ENCODE results near the gene ZER1. TPM values are rescaled to one million over a fixed set of nuclear protein-coding genes. Genes with fewer than 3 reads are reported as not detected.

The ZER1 gene
- total RNA-seq, 4 donors from 2014 or later: 16.1 to 52.0 (median 21.2) TPM

DNA sequence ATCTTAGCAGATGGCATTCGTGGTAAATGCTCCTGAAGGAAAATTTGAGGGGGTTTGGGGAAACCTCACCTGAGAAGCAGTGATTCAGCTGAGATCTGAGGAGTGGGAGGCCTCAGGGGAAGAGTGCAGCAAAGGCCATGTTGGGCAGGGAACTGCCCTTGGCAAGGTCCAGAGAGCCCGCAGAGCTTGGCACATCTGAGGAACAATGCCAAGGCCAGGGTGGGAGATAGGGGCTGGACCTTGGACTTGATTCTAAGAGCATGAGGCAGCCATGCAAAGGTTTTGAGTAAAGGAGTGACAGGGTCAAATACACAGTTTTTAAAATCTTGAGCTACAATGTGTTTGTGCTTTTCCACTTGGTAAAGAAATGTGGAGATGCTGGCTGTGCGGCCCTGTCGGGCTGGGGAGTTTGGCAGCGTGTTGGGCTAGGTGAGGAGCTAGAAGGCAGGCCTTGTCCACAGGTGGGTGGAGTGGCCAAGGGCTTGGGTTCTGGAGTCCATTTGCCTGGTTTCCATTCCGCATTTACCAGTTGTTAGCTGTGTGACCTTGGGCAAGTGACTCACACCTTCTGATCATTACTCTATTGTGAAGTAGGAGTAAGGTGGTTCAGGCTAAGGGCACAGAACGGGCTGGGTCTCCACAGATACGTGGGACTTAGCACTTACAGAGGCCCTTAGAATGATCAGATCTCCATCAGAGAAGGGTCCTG lies 21.4 kb upstream of the ZER1 start:
- Histone ChIP-seq H3K9me3 (no peaks in the 10 kb centered on the region), H3K4me3 (no peak overlapping the region), H3K36me3 (no peaks in the 10 kb centered on the region), H3K4me1 (peaks cover 0 to 1% of the 10 kb centered on the region in 2 donors), H3K27me3 (no peaks in the 10 kb centered on the region), H3K27ac (no peak overlapping the region)
- DNase-seq: no peak
- intact Hi-C loops (cut with DNase I; ENCODE audit: low total_unique reads): no loop called here
- no peak for TF ChIP-seq POLR2A (IDR thresholded peaks at IDR 0.05)
- TF ChIP-seq, protein P1, sequence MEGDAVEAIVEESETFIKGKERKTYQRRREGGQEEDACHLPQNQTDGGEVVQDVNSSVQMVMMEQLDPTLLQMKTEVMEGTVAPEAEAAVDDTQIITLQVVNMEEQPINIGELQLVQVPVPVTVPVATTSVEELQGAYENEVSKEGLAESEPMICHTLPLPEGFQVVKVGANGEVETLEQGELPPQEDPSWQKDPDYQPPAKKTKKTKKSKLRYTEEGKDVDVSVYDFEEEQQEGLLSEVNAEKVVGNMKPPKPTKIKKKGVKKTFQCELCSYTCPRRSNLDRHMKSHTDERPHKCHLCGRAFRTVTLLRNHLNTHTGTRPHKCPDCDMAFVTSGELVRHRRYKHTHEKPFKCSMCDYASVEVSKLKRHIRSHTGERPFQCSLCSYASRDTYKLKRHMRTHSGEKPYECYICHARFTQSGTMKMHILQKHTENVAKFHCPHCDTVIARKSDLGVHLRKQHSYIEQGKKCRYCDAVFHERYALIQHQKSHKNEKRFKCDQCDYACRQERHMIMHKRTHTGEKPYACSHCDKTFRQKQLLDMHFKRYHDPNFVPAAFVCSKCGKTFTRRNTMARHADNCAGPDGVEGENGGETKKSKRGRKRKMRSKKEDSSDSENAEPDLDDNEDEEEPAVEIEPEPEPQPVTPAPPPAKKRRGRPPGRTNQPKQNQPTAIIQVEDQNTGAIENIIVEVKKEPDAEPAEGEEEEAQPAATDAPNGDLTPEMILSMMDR (IDR thresholded peaks at IDR 0.05): no peak

DNA sequence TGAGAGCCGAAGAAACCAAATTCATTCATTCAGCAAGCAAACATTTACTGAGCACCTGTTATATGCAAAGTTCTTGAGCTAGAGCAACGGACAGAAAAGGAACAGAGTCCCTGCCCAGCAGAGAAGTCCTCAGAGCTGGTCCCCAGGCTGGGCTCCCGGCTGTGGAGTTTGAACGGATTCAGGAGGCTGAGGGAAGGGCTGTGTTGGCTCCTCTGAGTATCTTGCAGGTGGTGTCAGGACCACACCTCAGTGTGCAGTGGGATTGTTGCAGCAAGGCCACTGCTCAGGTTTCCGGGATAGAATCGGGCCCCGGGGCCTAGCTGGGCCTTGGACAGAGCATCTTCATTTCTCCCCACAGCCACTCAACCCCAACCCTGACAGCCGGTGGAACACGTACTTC lies 20.4 kb upstream of the ZER1 start:
- intact Hi-C loops (cut with DNase I; ENCODE audit: low total_unique reads): no loop called here
- DNase-seq: no peak
- TF ChIP-seq POLR2A (IDR thresholded peaks at IDR 0.05): no peak
- TF ChIP-seq, protein P1 (IDR thresholded peaks at IDR 0.05): no peak
- no peak overlapping the region for H3K27ac ChIP-seq
- no peaks in the 10 kb centered on the region for H3K36me3 ChIP-seq
- no peaks in the 10 kb centered on the region for H3K27me3 ChIP-seq
- H3K4me1 ChIP-seq: peaks cover 0 to 4% of the 10 kb centered on the region in 2 donors
- H3K4me3 ChIP-seq: no peak overlapping the region
- H3K9me3 ChIP-seq: no peaks in the 10 kb centered on the region

DNA sequence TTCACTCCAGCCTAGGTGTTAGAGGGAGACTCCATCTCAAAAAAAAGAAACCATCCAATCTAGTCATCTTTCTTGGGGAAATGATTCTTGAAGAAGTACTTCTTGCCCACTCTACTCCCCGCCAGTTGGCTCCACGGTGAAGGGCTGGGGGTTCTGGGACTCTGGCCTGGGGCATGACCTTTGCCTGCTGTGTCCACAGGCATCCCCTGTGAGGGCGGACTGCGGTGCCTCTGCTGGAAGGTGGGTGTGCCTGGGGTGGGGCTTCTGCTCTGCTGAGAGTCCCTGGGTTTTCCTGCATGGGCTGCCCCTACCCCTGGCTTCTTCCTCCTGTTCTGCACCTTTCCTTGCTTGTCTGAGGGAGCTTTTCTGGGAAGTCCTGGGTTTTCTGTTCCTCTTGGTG lies 18.8 kb upstream of the ZER1 start:
- intact Hi-C loops (cut with DNase I; ENCODE audit: low total_unique reads): no loop called here
- TF ChIP-seq, protein P1 (IDR thresholded peaks at IDR 0.05): no peak
- no peak for TF ChIP-seq POLR2A (IDR thresholded peaks at IDR 0.05)

DNA sequence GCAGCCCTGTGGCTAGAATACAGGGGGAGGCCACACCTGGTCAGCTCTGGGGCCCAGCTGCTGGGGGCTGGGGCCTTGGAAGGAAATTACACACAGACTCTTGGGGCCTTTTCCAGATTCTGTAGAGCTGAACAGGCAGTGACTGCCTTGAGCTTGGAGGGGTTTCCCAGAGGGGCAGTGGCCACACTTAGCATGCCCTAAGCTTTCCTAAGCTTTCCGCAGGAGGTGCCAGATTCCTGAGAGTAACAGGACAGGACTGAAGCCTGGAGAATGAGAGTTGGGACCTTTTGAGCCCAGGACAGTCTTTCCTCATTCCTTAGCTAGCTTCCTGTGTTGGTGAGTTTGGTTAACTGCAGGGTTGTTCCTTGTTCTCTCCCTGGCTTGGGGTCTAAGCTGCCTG lies 16.7 kb upstream of the ZER1 start:
- no peak overlapping the region for H3K27ac ChIP-seq
- H3K36me3 ChIP-seq: no peaks in the 10 kb centered on the region
- H3K27me3 ChIP-seq: no peaks in the 10 kb centered on the region
- peaks cover 0 to 4% of the 10 kb centered on the region in 2 donors for H3K4me1 ChIP-seq
- TF ChIP-seq, protein P1 (IDR thresholded peaks at IDR 0.05): no peak
- TF ChIP-seq POLR2A (IDR thresholded peaks at IDR 0.05): no peak
- H3K9me3 ChIP-seq: no peaks in the 10 kb centered on the region
- intact Hi-C loops (cut with DNase I; ENCODE audit: low total_unique reads): no loop called here
- no peak overlapping the region for H3K4me3 ChIP-seq
- DNase-seq: no peak

More for the DNA sequence above, 18.8 kb upstream of the ZER1 start:
- Histone ChIP-seq H3K27ac (no peak overlapping the region), H3K9me3 (no peaks in the 10 kb centered on the region), H3K4me1 (peaks cover 0 to 4% of the 10 kb centered on the region in 2 donors), H3K27me3 (no peaks in the 10 kb centered on the region), H3K4me3 (no peak overlapping the region), H3K36me3 (no peaks in the 10 kb centered on the region)
- no peak for DNase-seq

DNA sequence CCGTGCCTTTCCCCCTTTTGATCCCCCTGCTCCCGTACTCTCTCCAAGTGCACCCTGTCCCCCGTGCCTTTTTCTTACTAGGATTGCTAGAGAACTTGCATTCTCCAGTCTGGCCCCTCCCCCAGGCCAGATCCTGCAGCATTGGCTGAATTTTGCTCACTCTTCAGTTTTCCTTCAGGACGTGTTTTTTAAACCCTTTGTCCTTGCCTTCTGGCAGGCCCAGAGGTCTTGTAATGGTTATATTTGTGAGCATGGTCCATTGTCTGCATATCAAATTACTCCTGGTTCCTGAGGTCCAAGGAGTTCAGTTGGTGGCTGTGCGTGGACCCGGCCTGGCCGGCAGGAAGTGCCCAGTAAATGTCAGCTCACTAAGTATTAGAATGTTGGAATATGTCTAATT lies 15.9 kb upstream of the ZER1 start:
- Histone ChIP-seq H3K27ac (peak overlapping the region; percentile 86 to 89), H3K27me3 (no peaks in the 10 kb centered on the region), H3K9me3 (no peaks in the 10 kb centered on the region), H3K4me1 (peaks cover 0 to 4% of the 10 kb centered on the region in 2 donors), H3K4me3 (peak overlapping the region; percentile 79 to 95), H3K36me3 (no peaks in the 10 kb centered on the region)
- DNase-seq: no peak
- intact Hi-C loops (cut with DNase I; ENCODE audit: low total_unique reads): no loop called here
- no peak for TF ChIP-seq POLR2A (IDR thresholded peaks at IDR 0.05)
- TF ChIP-seq, protein P1 (IDR thresholded peaks at IDR 0.05): no peak

All from uterus (tissue), 4 donors.